Mammary epithelial cell (primary cell): ENCODE data around the gene IFFO2.

ENCODE experiments used
- CTCF ChIP-seq, 2 donors: IDR thresholded peaks in 1 of 2; conservative IDR thresholded peaks in 1 of 2; 2 replicates each; pipeline ENCODE4 v1.5.1; 2011 to 2012; ENCODE audit warnings: inconsistent platforms in 2 of 2, low read length in 2 of 2, mild to moderate bottlenecking in 2 of 2, control low read depth in 1 of 2, low read depth in 1 of 2; ENCODE audit not compliant: insufficient read depth in 1 of 2; ENCODE audit errors: extremely low read depth in 1 of 2
- EZH2 ChIP-seq: IDR thresholded peaks from 2 replicates; pipeline ENCODE4 v1.6.1; 2012; ENCODE audit warnings: low read length, inconsistent platforms, borderline replicate concordance

GRCh38 chr1:18962855-18963737 lies 6.6 kb upstream of the IFFO2 start:
- TF ChIP-seq CTCF (conservative IDR thresholded peaks at IDR 0.05 in 1 of 2, IDR thresholded peaks at IDR 0.05 in 1 of 2; ENCODE audit: extremely low read depth in 1 of 2, insufficient read depth in 1 of 2, low read depth in 1 of 2, low read length in 2 of 2), result no peak
- no peak for TF ChIP-seq EZH2
